Lower leg skin (tissue), 4 donors: Measurements from ENCODE around the gene C10orf71. TPM values are rescaled to one million over a fixed set of nuclear protein-coding genes. Genes with fewer than 3 reads are reported as not detected.

ENCODE experiments used
- DNase-seq, 2 donors: peaks; one replicate each; pipeline ENCODE4 v3.0.0-alpha.2; 2019; ENCODE audit warnings: low spot score in 2 of 2
- H3K4me3 ChIP-seq: fragments of 200-600 bp; sonication (generic); 2 replicates; pipeline ENCODE4 v1.5.1; 2017; ENCODE audit warnings: mild to moderate bottlenecking, low read depth; ENCODE audit not compliant: poor library complexity, severe bottlenecking
- CTCF ChIP-seq, 3 donors: fragments of 450-650 bp; IDR thresholded peaks; one replicate each; pipeline ENCODE4 v1.5.1; 2016; ENCODE audit warnings: antibody characterized with exemption in 3 of 3, mild to moderate bottlenecking in 3 of 3, moderate library complexity in 2 of 3
- POLR2A ChIP-seq, 2 donors: fragments of 450-650 bp; IDR thresholded peaks; one replicate each; pipeline ENCODE4 v1.6.1; 2016 to 2017; ENCODE audit warnings: antibody characterized with exemption in 2 of 2, mild to moderate bottlenecking in 1 of 2, moderate library complexity in 1 of 2
- WGBS, 2 donors: methylation state at CpG; one replicate each; pipeline ENCODE4 v1.1.5; 2018; 5-methylcytosine and 5-hydroxymethylcytosine counted together
- intact Hi-C: fragments of 100-400 bp; cut with DNase I; formaldehyde crosslinking; loops from one replicate; pipeline ENCODE4 v1.15.0; 2023; ENCODE audit warnings: low total_unique reads
- total RNA-seq, 4 donors: library from RNA; depleted of rRNA; stranded (reverse); fragments of >200 nt; gene quantifications; one replicate each; pipeline ENCODE4 v1.1.0, GENCODE V29; 2016

Gene C10orf71
- total RNA-seq = not detected

GRCh38 chr10:49298983-49299815, at the start of gene C10orf71:
Gene C10orf71 (plus strand): TSS chr10:49299170. CDS start chr10:49322546, 23,376 bp downstream.
- TF ChIP-seq CTCF (IDR thresholded peaks at IDR 0.05) = no peak
- no peak for TF ChIP-seq POLR2A (IDR thresholded peaks at IDR 0.05)
- intact Hi-C loops = no loop called here
- no peak within 1 kb of the TSS for H3K4me3 ChIP-seq
- WGBS, 2 donors = 76 to 84% methylated on average over 27 of the region's 27 CpGs
- no peak for DNase-seq

- no peak overlapping the region for H3K4me3 ChIP-seq
- no peak for DNase-seq
- TF ChIP-seq POLR2A (IDR thresholded peaks at IDR 0.05) = no peak
- TF ChIP-seq CTCF (IDR thresholded peaks at IDR 0.05) = no peak
- intact Hi-C loops = no loop called here
- WGBS, 2 donors = 84 to 85% methylated on average over 11 of the region's 11 CpGs
Observed at GRCh38 chr10:49252313-49253034, 46.5 kb upstream of the C10orf71 start.

GRCh38 chr10:49253340-49253906, 45.5 kb upstream of the C10orf71 start:
- TF ChIP-seq POLR2A (IDR thresholded peaks at IDR 0.05) = no peak
- TF ChIP-seq CTCF (IDR thresholded peaks at IDR 0.05) = no peak
- WGBS, 2 donors = 85 to 86% methylated on average over 2 of the region's 2 CpGs
- no peak overlapping the region for H3K4me3 ChIP-seq
- DNase-seq = no peak
- intact Hi-C loops = no loop called here

- intact Hi-C loops = no loop called here
Observed at GRCh38 chr10:49254150-49254549, 44.8 kb upstream of the C10orf71 start.

More at GRCh38 chr10:49254150-49254549, 44.8 kb upstream of the C10orf71 start:
- H3K4me3 ChIP-seq = no peak overlapping the region
- no peak for DNase-seq
- no peak for TF ChIP-seq POLR2A (IDR thresholded peaks at IDR 0.05)
- no peak for TF ChIP-seq CTCF (IDR thresholded peaks at IDR 0.05)
